HEK293 (cell line): ENCODE data around the gene ABAT.

Experiments used
- REPIN1 ChIP-seq: fragments of 450-650 bp; formaldehyde crosslinking; IDR thresholded peaks from 2 replicates; pipeline ENCODE4 v1.5.1; 2017; ENCODE audit warnings: missing biosample characterization, missing genetic modification characterization, low read depth
- ZNF133 ChIP-seq: fragments of 450-650 bp; formaldehyde crosslinking; IDR thresholded peaks from 2 replicates; pipeline ENCODE4 v1.5.1; 2016; ENCODE audit warnings: missing biosample characterization, missing genetic modification characterization
- ZNF239 ChIP-seq: fragments of 450-650 bp; formaldehyde crosslinking; IDR thresholded peaks from 2 replicates; pipeline ENCODE4 v1.5.1; 2016; ENCODE audit warnings: missing biosample characterization, missing genetic modification characterization
- ZNF501 ChIP-seq: fragments of 450-650 bp; formaldehyde crosslinking; IDR thresholded peaks from 2 replicates; pipeline ENCODE4 v1.5.1; 2016; ENCODE audit warnings: missing biosample characterization, missing genetic modification characterization
- TF ChIP-seq, protein P1 (sequence below): fragments of 450-650 bp; formaldehyde crosslinking; IDR thresholded peaks from 2 replicates; pipeline ENCODE4 v1.5.1; 2016; ENCODE audit warnings: missing biosample characterization, missing genetic modification characterization
- TF ChIP-seq, protein P2 (sequence below): fragments of 450-650 bp; formaldehyde crosslinking; IDR thresholded peaks from 2 replicates; pipeline ENCODE4 v1.5.1; 2016; ENCODE audit warnings: missing biosample characterization, missing genetic modification characterization

DNA sequence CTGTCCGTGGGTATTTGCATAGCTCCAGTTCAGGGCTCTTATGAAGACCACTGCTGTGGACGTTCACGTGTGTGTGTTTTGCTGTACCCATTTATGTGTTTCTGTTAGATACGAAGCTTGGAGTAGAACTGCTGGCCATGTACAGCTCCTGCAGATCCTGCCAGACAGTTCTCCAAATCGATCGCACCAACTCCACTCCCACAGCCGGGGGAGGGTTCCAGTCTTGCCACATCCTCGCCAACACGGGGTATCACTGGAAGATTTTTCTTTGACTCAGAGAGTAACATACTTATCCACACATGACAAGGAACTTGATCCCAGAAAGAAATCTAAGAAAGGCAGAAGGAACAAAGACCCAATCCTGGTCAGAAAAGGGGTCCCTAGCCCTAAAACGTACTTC is 85.6 kb downstream of the ABAT start:
- TF ChIP-seq, protein P1, sequence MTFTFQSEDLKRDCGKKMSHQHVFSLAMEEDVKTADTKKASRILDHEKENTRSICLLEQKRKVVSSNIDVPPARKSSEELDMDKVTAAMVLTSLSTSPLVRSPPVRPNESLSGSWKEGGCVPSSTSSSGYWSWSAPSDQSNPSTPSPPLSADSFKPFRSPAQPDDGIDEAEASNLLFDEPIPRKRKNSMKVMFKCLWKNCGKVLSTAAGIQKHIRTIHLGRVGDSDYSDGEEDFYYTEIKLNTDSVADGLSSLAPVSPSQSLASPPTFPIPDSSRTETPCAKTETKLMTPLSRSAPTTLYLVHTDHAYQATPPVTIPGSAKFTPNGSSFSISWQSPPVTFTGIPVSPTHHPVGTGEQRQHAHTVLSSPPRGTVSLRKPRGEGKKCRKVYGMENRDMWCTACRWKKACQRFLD (tag by site-specific recombination), result no peak
- no peak for TF ChIP-seq REPIN1 (tag by site-specific recombination)
- TF ChIP-seq ZNF239, result no peak
- TF ChIP-seq, protein P2, sequence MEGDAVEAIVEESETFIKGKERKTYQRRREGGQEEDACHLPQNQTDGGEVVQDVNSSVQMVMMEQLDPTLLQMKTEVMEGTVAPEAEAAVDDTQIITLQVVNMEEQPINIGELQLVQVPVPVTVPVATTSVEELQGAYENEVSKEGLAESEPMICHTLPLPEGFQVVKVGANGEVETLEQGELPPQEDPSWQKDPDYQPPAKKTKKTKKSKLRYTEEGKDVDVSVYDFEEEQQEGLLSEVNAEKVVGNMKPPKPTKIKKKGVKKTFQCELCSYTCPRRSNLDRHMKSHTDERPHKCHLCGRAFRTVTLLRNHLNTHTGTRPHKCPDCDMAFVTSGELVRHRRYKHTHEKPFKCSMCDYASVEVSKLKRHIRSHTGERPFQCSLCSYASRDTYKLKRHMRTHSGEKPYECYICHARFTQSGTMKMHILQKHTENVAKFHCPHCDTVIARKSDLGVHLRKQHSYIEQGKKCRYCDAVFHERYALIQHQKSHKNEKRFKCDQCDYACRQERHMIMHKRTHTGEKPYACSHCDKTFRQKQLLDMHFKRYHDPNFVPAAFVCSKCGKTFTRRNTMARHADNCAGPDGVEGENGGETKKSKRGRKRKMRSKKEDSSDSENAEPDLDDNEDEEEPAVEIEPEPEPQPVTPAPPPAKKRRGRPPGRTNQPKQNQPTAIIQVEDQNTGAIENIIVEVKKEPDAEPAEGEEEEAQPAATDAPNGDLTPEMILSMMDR, result no peak
- no peak for TF ChIP-seq ZNF133 (tag by site-specific recombination)
- no peak for TF ChIP-seq ZNF501 (tag by site-specific recombination)
